Esophagus squamous epithelium (tissue), 4 donors: ENCODE measurements around the gene IQCH.

Experiments used
- CTCF ChIP-seq, 6 experiments: fragments of 450-650 bp in 4 of 6; fragments of 200-600 bp in 2 of 6; sonication (generic) in 2 of 6; IDR thresholded peaks; one replicate each; pipeline ENCODE4 v1.5.1; 2016 to 2019; ENCODE audit warnings: antibody characterized with exemption in 6 of 6, mild to moderate bottlenecking in 4 of 6, moderate library complexity in 4 of 6
- POLR2A ChIP-seq, 4 donors: fragments of 450-650 bp; IDR thresholded peaks; one replicate each; pipeline ENCODE4 v1.6.1; 2017; ENCODE audit warnings: antibody characterized with exemption in 4 of 4, mild to moderate bottlenecking in 4 of 4, moderate library complexity in 3 of 4

GRCh38 chr15:67545864-67546263 lies 291.3 kb downstream of the IQCH start:
- TF ChIP-seq CTCF (IDR thresholded peaks at IDR 0.05) (no peak), POLR2A (IDR thresholded peaks at IDR 0.05) (no peak)
